SK-N-SH (cell line): ENCODE measurements around the gene MLEC. TPM values are rescaled to one million over a fixed set of nuclear protein-coding genes. Genes with fewer than 3 reads are reported as not detected.

ENCODE experiments used
- CTCF ChIA-PET: fragments of 300-600, 350-600 bp; formaldehyde crosslinking; extraction: SDS; loops from one replicate; lab custom pipeline; 2021; lab: Yijun Ruan, JAX
- POLR2A ChIA-PET: fragments of 350-600 bp; sonication (Branson Sonifier 250); formaldehyde crosslinking; extraction: SDS; loops from one replicate; lab custom pipeline; 2020; ENCODE audit warnings: antibody characterized with exemption, inconsistent platforms; lab: Yijun Ruan, JAX
- DNase-seq: peaks from one replicate; pipeline ENCODE4 v3.0.0; 2012
- H2AFZ ChIP-seq: fragments of 200-600 bp; sonication (generic); 2 replicates; pipeline ENCODE4 v1.8.1; 2016; ENCODE audit warnings: antibody characterized with exemption, mild to moderate bottlenecking, low read depth
- H3F3A ChIP-seq: fragments of 200-600 bp; sonication (generic); replicated peaks from 2 replicates; pipeline ENCODE3; 2016; ENCODE audit warnings: antibody characterized with exemption, mild to moderate bottlenecking; ENCODE audit not compliant: insufficient read depth
- H3K27ac ChIP-seq, 2 experiments: fragments of 200-500 bp in 1 of 2; fragments of 200-600 bp in 1 of 2; sonication (Bioruptor generic) in 1 of 2; sonication (generic), shearing (Covaris generic) in 1 of 2; 2 replicates each; pipeline versions ENCODE4 v1.5.1 to v1.6.1; 2014 to 2016; ENCODE audit warnings: low read depth in 2 of 2, inconsistent platforms in 1 of 2, low read length in 1 of 2, mild to moderate bottlenecking in 1 of 2, mixed read lengths in 1 of 2
- H3K27me3 ChIP-seq: fragments of 200-600 bp; sonication (generic), shearing (Covaris generic); 2 replicates; pipeline ENCODE4 v1.6.1; 2016; ENCODE audit warnings: mixed run types; ENCODE audit not compliant: insufficient read depth
- H3K36me3 ChIP-seq, 2 experiments: fragments of 200-500 bp in 1 of 2; fragments of 200-600 bp in 1 of 2; sonication (Bioruptor generic) in 1 of 2; sonication (generic) in 1 of 2; replicated peaks in 1 of 2; 2 replicates each; pipeline versions ENCODE3 to v1.5.1; 2014 to 2016; ENCODE audit warnings: low read length in 1 of 2, mild to moderate bottlenecking in 1 of 2; ENCODE audit not compliant: insufficient read depth in 2 of 2, control insufficient read depth in 1 of 2
- H3K4me1 ChIP-seq, 2 experiments: fragments of 200-500 bp in 1 of 2; fragments of 200-600 bp in 1 of 2; sonication (Bioruptor generic) in 1 of 2; sonication (generic), shearing (Covaris generic) in 1 of 2; 2 replicates each; pipeline versions ENCODE4 v1.5.1 to v1.6.1; 2014 to 2016; ENCODE audit warnings: low read depth in 1 of 2, low read length in 1 of 2, mixed run types in 1 of 2; ENCODE audit not compliant: insufficient read depth in 2 of 2, control insufficient read depth in 1 of 2
- H3K4me2 ChIP-seq: fragments of 200-600 bp; sonication (generic), shearing (Covaris generic); 2 replicates; pipeline ENCODE4 v1.6.1; 2017; ENCODE audit warnings: mixed run types
- H3K4me3 ChIP-seq, 2 experiments: fragments of 200-500 bp in 1 of 2; fragments of 200-600 bp in 1 of 2; sonication (Bioruptor generic) in 1 of 2; sonication (generic), shearing (Covaris generic) in 1 of 2; 2 replicates each; pipeline versions ENCODE4 v1.5.1 to v1.8.1; 2014 to 2016; ENCODE audit warnings: low read depth in 2 of 2, inconsistent platforms in 1 of 2, low read length in 1 of 2, mild to moderate bottlenecking in 1 of 2, mixed read lengths in 1 of 2, moderate library complexity in 1 of 2
- H3K79me2 ChIP-seq: fragments of 200-600 bp; sonication (generic); 2 replicates; pipeline ENCODE4 v1.8.1; 2017; ENCODE audit warnings: mild to moderate bottlenecking; ENCODE audit not compliant: insufficient read depth
- H3K9ac ChIP-seq: fragments of 200-600 bp; sonication (generic); 2 replicates; pipeline ENCODE4 v1.6.1; 2017; ENCODE audit warnings: mixed run types
- H3K9me2 ChIP-seq: fragments of 200-600 bp; sonication (generic); 2 replicates; pipeline ENCODE4 v1.6.1; 2017; ENCODE audit warnings: mixed run types
- H3K9me3 ChIP-seq: fragments of 200-600 bp; sonication (generic); 2 replicates; pipeline ENCODE4 v1.6.1; 2017; ENCODE audit warnings: mixed run types, mild to moderate bottlenecking, moderate library complexity
- H4K20me1 ChIP-seq: fragments of 200-600 bp; sonication (generic); 2 replicates; pipeline ENCODE4 v1.6.1; 2017; ENCODE audit warnings: mild to moderate bottlenecking, mixed run types; ENCODE audit not compliant: insufficient read depth
- CHD2 ChIP-seq: fragments of 150-350 bp; IDR thresholded peaks from 2 replicates; pipeline ENCODE4 v1.6.1; 2018; ENCODE audit warnings: low read length; ENCODE audit not compliant: partially characterized antibody
- ELF1 ChIP-seq: IDR thresholded peaks from 2 replicates; pipeline ENCODE4 v1.4.0; 2012
- EZH2phosphoT487 ChIP-seq: fragments of 200-600 bp; sonication (generic); IDR thresholded peaks from 2 replicates; pipeline ENCODE4 v1.6.1; 2017; ENCODE audit warnings: low read depth, mixed run types, mild to moderate bottlenecking, antibody characterized with exemption, moderate library complexity, borderline replicate concordance
- FOXJ3 ChIP-seq: sonication (generic); formaldehyde crosslinking; IDR thresholded peaks from 2 replicates; pipeline ENCODE4 v1.5.1; 2020; ENCODE audit warnings: mild to moderate bottlenecking, missing genetic modification reagents
- JUND ChIP-seq: IDR thresholded peaks from 2 replicates; pipeline ENCODE4 v1.4.0; 2012
- MEF2A ChIP-seq: IDR thresholded peaks from 2 replicates; pipeline ENCODE4 v1.4.0; 2012; ENCODE audit warnings: low read depth, borderline replicate concordance
- NFIC ChIP-seq: IDR thresholded peaks from 2 replicates; pipeline ENCODE4 v1.4.0; 2012; ENCODE audit warnings: borderline replicate concordance
- NRF1 ChIP-seq: IDR thresholded peaks from 2 replicates; pipeline ENCODE4 v1.6.1; 2012; ENCODE audit warnings: low read depth, mild to moderate bottlenecking, low read length
- RAD21 ChIP-seq: IDR thresholded peaks from 2 replicates; pipeline ENCODE4 v1.6.1; 2012; ENCODE audit warnings: mild to moderate bottlenecking, low read length
- RXRA ChIP-seq: IDR thresholded peaks from 2 replicates; pipeline ENCODE4 v1.4.0; 2012; ENCODE audit warnings: low read depth, mild to moderate bottlenecking, borderline replicate concordance
- SMC3 ChIP-seq: IDR thresholded peaks from 2 replicates; pipeline ENCODE4 v1.6.1; 2012; ENCODE audit warnings: low read depth, low read length, improper control_type of control experiment
- TEAD4 ChIP-seq: IDR thresholded peaks from 2 replicates; pipeline ENCODE4 v1.4.0; 2012; ENCODE audit warnings: mild to moderate bottlenecking, borderline replicate concordance; ENCODE audit not compliant: insufficient read depth
- WGBS: methylation state at CpG from one replicate; pipeline ENCODE4 v1.1.6; 2017; ENCODE audit warnings: low lambda C conversion rate; 5-methylcytosine and 5-hydroxymethylcytosine counted together
- polyA plus RNA-seq, 3 experiments: library from polyadenylated mRNA; depleted of rRNA; stranded (reverse); fragments of >200 nt; gene quantifications; 2 replicates each; pipeline ENCODE4 v1.2.3, GENCODE V29; 2012
- TF ChIP-seq, protein P1 (sequence below): IDR thresholded peaks from 2 replicates; pipeline ENCODE4 v1.4.0; 2012; ENCODE audit warnings: low read depth
- TF ChIP-seq, protein P2 (sequence below): IDR thresholded peaks from 2 replicates; pipeline ENCODE4 v1.6.1; 2012; ENCODE audit warnings: mild to moderate bottlenecking, low read depth, low read length, moderate library complexity
- TF ChIP-seq, protein P3 (sequence below): fragments of 200-600 bp; sonication (generic); IDR thresholded peaks from 2 replicates; pipeline ENCODE4 v1.6.1; 2017; ENCODE audit warnings: antibody characterized with exemption, mild to moderate bottlenecking, moderate library complexity

Gene MLEC
- polyA plus RNA-seq, 1 of the 3 experiments (the other 2 are of a cell fraction) = 23.4 TPM

DNA sequence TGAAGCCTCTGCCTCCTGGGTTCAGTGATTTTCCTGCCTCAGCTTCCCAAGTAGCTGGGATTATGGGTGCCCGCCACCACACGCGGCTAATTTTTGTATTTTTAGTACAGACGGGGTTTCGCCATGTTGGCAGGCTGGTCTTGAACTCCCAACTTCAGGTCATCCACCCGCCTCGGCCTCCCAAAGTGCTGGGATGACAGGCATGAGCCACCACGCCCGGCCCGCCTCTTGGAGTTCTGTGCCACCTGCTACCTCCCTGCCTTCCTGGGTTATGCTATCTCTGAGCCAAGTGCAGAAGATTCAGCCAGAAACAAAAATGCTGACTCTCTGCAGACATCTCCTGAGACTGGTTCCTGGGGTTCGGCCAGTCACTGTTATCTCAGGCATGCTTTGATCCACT lies 33.3 kb upstream of the MLEC start (continued):
- no peak for TF ChIP-seq FOXJ3 (CRISPR knock-in tag)
- no peak for TF ChIP-seq CHD2
- TF ChIP-seq NFIC = no peak
- TF ChIP-seq JUND = no peak
- TF ChIP-seq EZH2phosphoT487 = no peak
- TF ChIP-seq, all 33 proteins: peak for 0

DNA sequence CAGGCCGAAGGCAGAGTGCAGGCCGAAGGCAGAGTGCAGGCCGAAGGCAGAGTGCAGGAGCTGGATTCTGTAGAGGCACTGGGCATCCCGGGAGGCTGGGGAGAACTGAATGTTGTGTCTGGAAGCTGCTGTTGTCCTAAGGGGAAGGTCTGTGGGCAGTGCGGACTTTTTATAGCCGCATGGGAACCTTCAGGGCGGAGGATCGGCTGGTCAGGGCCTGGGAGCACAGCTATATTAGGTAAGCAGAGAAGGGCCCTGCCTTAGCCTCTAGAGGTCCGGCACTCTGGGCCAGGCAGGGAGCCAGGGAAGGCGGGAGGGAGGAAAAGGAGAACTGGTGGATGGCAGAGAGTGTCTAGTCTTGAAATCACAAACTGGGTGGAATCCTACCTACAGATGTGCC lies 32.3 kb upstream of the MLEC start:
- no peaks in the 10 kb centered on the region for H3K36me3 ChIP-seq
- no peaks in the 10 kb centered on the region for H3K79me2 ChIP-seq
- H3K4me2 ChIP-seq = no peak overlapping the region
- no peaks in the 10 kb centered on the region for H4K20me1 ChIP-seq
- DNase-seq = no peak
- ChIA-PET POLR2A (no interaction called here), CTCF (no interaction called here)
- H2AFZ ChIP-seq = no peak overlapping the region
- no peaks in the 10 kb centered on the region for H3K9me2 ChIP-seq
- TF ChIP-seq, protein P1, sequence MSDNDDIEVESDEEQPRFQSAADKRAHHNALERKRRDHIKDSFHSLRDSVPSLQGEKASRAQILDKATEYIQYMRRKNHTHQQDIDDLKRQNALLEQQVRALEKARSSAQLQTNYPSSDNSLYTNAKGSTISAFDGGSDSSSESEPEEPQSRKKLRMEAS = no peak
- TF ChIP-seq CHD2 (no peak), SMC3 (no peak), RAD21 (no peak), ELF1 (no peak), MEF2A (no peak), TEAD4 (no peak)
- TF ChIP-seq, protein P2, sequence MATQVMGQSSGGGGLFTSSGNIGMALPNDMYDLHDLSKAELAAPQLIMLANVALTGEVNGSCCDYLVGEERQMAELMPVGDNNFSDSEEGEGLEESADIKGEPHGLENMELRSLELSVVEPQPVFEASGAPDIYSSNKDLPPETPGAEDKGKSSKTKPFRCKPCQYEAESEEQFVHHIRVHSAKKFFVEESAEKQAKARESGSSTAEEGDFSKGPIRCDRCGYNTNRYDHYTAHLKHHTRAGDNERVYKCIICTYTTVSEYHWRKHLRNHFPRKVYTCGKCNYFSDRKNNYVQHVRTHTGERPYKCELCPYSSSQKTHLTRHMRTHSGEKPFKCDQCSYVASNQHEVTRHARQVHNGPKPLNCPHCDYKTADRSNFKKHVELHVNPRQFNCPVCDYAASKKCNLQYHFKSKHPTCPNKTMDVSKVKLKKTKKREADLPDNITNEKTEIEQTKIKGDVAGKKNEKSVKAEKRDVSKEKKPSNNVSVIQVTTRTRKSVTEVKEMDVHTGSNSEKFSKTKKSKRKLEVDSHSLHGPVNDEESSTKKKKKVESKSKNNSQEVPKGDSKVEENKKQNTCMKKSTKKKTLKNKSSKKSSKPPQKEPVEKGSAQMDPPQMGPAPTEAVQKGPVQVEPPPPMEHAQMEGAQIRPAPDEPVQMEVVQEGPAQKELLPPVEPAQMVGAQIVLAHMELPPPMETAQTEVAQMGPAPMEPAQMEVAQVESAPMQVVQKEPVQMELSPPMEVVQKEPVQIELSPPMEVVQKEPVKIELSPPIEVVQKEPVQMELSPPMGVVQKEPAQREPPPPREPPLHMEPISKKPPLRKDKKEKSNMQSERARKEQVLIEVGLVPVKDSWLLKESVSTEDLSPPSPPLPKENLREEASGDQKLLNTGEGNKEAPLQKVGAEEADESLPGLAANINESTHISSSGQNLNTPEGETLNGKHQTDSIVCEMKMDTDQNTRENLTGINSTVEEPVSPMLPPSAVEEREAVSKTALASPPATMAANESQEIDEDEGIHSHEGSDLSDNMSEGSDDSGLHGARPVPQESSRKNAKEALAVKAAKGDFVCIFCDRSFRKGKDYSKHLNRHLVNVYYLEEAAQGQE = no peak
- no peaks in the 10 kb centered on the region for H3F3A ChIP-seq
- H3K27me3 ChIP-seq = peaks cover 5% of the 10 kb centered on the region; the same call in 1 of the 2 replicates
- H3K27ac ChIP-seq = no peak overlapping the region
- no peaks in the 10 kb centered on the region for H3K9me3 ChIP-seq
- WGBS = 86% methylated on average over 7 of the region's 10 CpGs
- H3K9ac ChIP-seq = no peak overlapping the region
- H3K4me3 ChIP-seq = no peak overlapping the region
- H3K4me1 ChIP-seq = peaks cover 0 to 5% of the 10 kb centered on the region in 2 experiments; a peak in 1 of 4 replicates

DNA sequence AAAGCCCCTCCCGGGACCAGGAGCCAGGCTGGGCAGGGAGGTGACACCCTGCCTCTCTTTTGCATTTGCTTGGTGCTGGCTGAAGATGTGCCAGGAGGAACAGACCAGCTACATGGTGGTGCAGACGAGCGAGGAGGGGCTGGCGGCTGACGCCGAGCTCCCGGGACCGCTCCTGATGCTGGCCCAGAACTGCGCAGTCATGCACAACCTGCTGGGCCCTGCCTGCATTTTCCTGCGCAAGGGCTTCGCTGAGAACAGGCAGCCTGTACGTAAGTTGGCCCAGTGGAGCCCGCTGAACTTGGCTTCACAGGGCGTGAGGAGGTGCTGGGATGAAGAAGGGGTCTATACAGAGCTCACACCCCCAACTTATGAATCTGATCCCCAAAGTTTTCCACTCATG lies 30.9 kb upstream of the MLEC start:
- Histone ChIP-seq H3F3A (no peaks in the 10 kb centered on the region), H3K9me3 (no peaks in the 10 kb centered on the region), H3K27me3 (peaks cover 5% of the 10 kb centered on the region; the same call in 1 of the 2 replicates), H3K79me2 (no peaks in the 10 kb centered on the region), H3K36me3 (no peaks in the 10 kb centered on the region), H3K9ac (no peak overlapping the region), H3K4me1 (no peaks in the 10 kb centered on the region), H3K4me3 (no peak overlapping the region), H2AFZ (no peak overlapping the region), H3K27ac (no peak overlapping the region), H3K9me2 (no peaks in the 10 kb centered on the region), H3K4me2 (no peak overlapping the region), H4K20me1 (no peaks in the 10 kb centered on the region)
- ChIA-PET CTCF (interaction anchor here (6.5 kb wide), 1 partner anchor 8 kb away, joined by 49 read pairs; no protein-coding TSS in a partner anchor), POLR2A (no interaction called here)
- WGBS = 29% methylated on average over 1 of the region's 14 CpGs
- DNase-seq = no peak
- TF ChIP-seq NFIC = no peak
- TF ChIP-seq JUND = no peak
- no peak for TF ChIP-seq NRF1
- TF ChIP-seq RXRA = no peak
- no peak for TF ChIP-seq SMC3
- TF ChIP-seq, protein P3, sequence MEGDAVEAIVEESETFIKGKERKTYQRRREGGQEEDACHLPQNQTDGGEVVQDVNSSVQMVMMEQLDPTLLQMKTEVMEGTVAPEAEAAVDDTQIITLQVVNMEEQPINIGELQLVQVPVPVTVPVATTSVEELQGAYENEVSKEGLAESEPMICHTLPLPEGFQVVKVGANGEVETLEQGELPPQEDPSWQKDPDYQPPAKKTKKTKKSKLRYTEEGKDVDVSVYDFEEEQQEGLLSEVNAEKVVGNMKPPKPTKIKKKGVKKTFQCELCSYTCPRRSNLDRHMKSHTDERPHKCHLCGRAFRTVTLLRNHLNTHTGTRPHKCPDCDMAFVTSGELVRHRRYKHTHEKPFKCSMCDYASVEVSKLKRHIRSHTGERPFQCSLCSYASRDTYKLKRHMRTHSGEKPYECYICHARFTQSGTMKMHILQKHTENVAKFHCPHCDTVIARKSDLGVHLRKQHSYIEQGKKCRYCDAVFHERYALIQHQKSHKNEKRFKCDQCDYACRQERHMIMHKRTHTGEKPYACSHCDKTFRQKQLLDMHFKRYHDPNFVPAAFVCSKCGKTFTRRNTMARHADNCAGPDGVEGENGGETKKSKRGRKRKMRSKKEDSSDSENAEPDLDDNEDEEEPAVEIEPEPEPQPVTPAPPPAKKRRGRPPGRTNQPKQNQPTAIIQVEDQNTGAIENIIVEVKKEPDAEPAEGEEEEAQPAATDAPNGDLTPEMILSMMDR = no peak
- TF ChIP-seq FOXJ3 (CRISPR knock-in tag) = no peak
- TF ChIP-seq TEAD4 = no peak
